ENCODE data around the gene GLYATL3.

The GLYATL3 gene

GRCh38 chr6:49517919-49518318 is 18.2 kb downstream of the GLYATL3 start:
- no peak overlapping the region for H3K14ac ChIP-seq (ENCODE audit: low read length in 2 of 2)
- no peak overlapping the region for H3K18ac ChIP-seq (ENCODE audit: low read depth in 1 of 2, low read length in 2 of 2)
- H3K4me3 ChIP-seq (ENCODE audit: insufficient read depth in 1 of 2, low read depth in 1 of 2, low read length in 2 of 2): no peak overlapping the region
- no peak overlapping the region for H3K4me2 ChIP-seq (ENCODE audit: low read length, poor library complexity, severe bottlenecking)
- H3K4ac ChIP-seq (ENCODE audit: low read depth in 1 of 2, low read length in 2 of 2): no peak overlapping the region
- H3K36me3 ChIP-seq (ENCODE audit: control insufficient read depth in 1 of 2, insufficient read depth in 2 of 2, low read depth in 1 of 2, low read length in 2 of 2): no peaks in the 10 kb centered on the region
- no peaks in the 10 kb centered on the region for H3K9me3 ChIP-seq (ENCODE audit: control insufficient read depth, low read length)
- H3K9ac ChIP-seq (ENCODE audit: low read length): no peak overlapping the region
- H3K23ac ChIP-seq (ENCODE audit: low read length in 2 of 2): no peak overlapping the region
- WGBS: 92% methylated on average over 2 of the region's 2 CpGs
- no peak overlapping the region for H2BK120ac ChIP-seq (ENCODE audit: low read depth, low read length)
- H3K27ac ChIP-seq (ENCODE audit: low read length, poor library complexity, severe bottlenecking): no peak overlapping the region
- no peak overlapping the region for H2BK12ac ChIP-seq (ENCODE audit: low read length in 2 of 2)
- H2BK5ac ChIP-seq (ENCODE audit: low read depth, low read length, poor library complexity, severe bottlenecking): no peak overlapping the region
- DNase-seq: no peak
- H2BK15ac ChIP-seq (ENCODE audit: low read depth, poor library complexity, severe bottlenecking): no peak overlapping the region
- no peak overlapping the region for H2AK5ac ChIP-seq (ENCODE audit: low read length, severe bottlenecking)
- H4K91ac ChIP-seq (ENCODE audit: low read length): no peak overlapping the region
- no peaks in the 10 kb centered on the region for H3K4me1 ChIP-seq (ENCODE audit: control insufficient read depth, insufficient read depth, low read depth, low read length)
- H4K8ac ChIP-seq (ENCODE audit: low read length): no peak overlapping the region
- no peaks in the 10 kb centered on the region for H3K79me1 ChIP-seq (replicated peaks; ENCODE audit: low read length, poor library complexity, severe bottlenecking)
- H2AFZ ChIP-seq (ENCODE audit: low read depth, low read length): no peak overlapping the region
- H3K27me3 ChIP-seq (ENCODE audit: control insufficient read depth in 1 of 2, insufficient read depth in 1 of 2, low read length in 2 of 2): no peaks in the 10 kb centered on the region

GRCh38 chr6:49519660-49520059 is 19.9 kb downstream of the GLYATL3 start:
- Histone ChIP-seq H2BK15ac (ENCODE audit: low read depth, poor library complexity, severe bottlenecking) (no peak overlapping the region), H3K27ac (ENCODE audit: low read length, poor library complexity, severe bottlenecking) (no peak overlapping the region), H4K91ac (ENCODE audit: low read length) (no peak overlapping the region), H3K4me2 (ENCODE audit: low read length, poor library complexity, severe bottlenecking) (no peak overlapping the region), H4K8ac (ENCODE audit: low read length) (no peak overlapping the region), H3K4me1 (ENCODE audit: control insufficient read depth, insufficient read depth, low read depth, low read length) (no peaks in the 10 kb centered on the region), H3K79me1 (replicated peaks; ENCODE audit: low read length, poor library complexity, severe bottlenecking) (no peaks in the 10 kb centered on the region), H3K9me3 (ENCODE audit: control insufficient read depth, low read length) (no peaks in the 10 kb centered on the region), H3K9ac (ENCODE audit: low read length) (no peak overlapping the region), H2BK12ac (ENCODE audit: low read length in 2 of 2) (no peak overlapping the region), H2AK5ac (ENCODE audit: low read length, severe bottlenecking) (no peak overlapping the region), H3K18ac (ENCODE audit: low read depth in 1 of 2, low read length in 2 of 2) (no peak overlapping the region), H2BK120ac (ENCODE audit: low read depth, low read length) (no peak overlapping the region), H3K23ac (ENCODE audit: low read length in 2 of 2) (no peak overlapping the region), H3K4me3 (ENCODE audit: insufficient read depth in 1 of 2, low read depth in 1 of 2, low read length in 2 of 2) (no peak overlapping the region), H3K36me3 (ENCODE audit: control insufficient read depth in 1 of 2, insufficient read depth in 2 of 2, low read depth in 1 of 2, low read length in 2 of 2) (no peaks in the 10 kb centered on the region), H3K4ac (ENCODE audit: low read depth in 1 of 2, low read length in 2 of 2) (no peak overlapping the region), H2BK5ac (ENCODE audit: low read depth, low read length, poor library complexity, severe bottlenecking) (no peak overlapping the region), H2AFZ (ENCODE audit: low read depth, low read length) (no peak overlapping the region), H3K14ac (ENCODE audit: low read length in 2 of 2) (no peak overlapping the region), H3K27me3 (ENCODE audit: control insufficient read depth in 1 of 2, insufficient read depth in 1 of 2, low read length in 2 of 2) (no peaks in the 10 kb centered on the region)
- WGBS: no CpG with 5 or more reads among the region's 1 CpG
- DNase-seq: no peak

- Histone ChIP-seq H3K4me1 (ENCODE audit: control insufficient read depth, insufficient read depth, low read depth, low read length) (no peaks in the 10 kb centered on the region), H3K27me3 (ENCODE audit: control insufficient read depth in 1 of 2, insufficient read depth in 1 of 2, low read length in 2 of 2) (no peaks in the 10 kb centered on the region), H3K14ac (ENCODE audit: low read length in 2 of 2) (no peak overlapping the region), H2BK12ac (ENCODE audit: low read length in 2 of 2) (no peak overlapping the region), H3K4me3 (ENCODE audit: insufficient read depth in 1 of 2, low read depth in 1 of 2, low read length in 2 of 2) (no peak overlapping the region), H2BK15ac (ENCODE audit: low read depth, poor library complexity, severe bottlenecking) (no peak overlapping the region), H2AFZ (ENCODE audit: low read depth, low read length) (no peak overlapping the region), H3K23ac (ENCODE audit: low read length in 2 of 2) (no peak overlapping the region), H3K36me3 (ENCODE audit: control insufficient read depth in 1 of 2, insufficient read depth in 2 of 2, low read depth in 1 of 2, low read length in 2 of 2) (no peaks in the 10 kb centered on the region), H4K8ac (ENCODE audit: low read length) (no peak overlapping the region), H2AK5ac (ENCODE audit: low read length, severe bottlenecking) (no peak overlapping the region), H4K91ac (ENCODE audit: low read length) (no peak overlapping the region), H3K9me3 (ENCODE audit: control insufficient read depth, low read length) (no peaks in the 10 kb centered on the region), H3K27ac (ENCODE audit: low read length, poor library complexity, severe bottlenecking) (no peak overlapping the region), H3K18ac (ENCODE audit: low read depth in 1 of 2, low read length in 2 of 2) (no peak overlapping the region), H3K4ac (ENCODE audit: low read depth in 1 of 2, low read length in 2 of 2) (no peak overlapping the region), H2BK120ac (ENCODE audit: low read depth, low read length) (no peak overlapping the region), H3K9ac (ENCODE audit: low read length) (no peak overlapping the region), H2BK5ac (ENCODE audit: low read depth, low read length, poor library complexity, severe bottlenecking) (no peak overlapping the region), H3K79me1 (replicated peaks; ENCODE audit: low read length, poor library complexity, severe bottlenecking) (no peaks in the 10 kb centered on the region), H3K4me2 (ENCODE audit: low read length, poor library complexity, severe bottlenecking) (no peak overlapping the region)
- DNase-seq: no peak
- WGBS: 86% methylated on average over 7 of the region's 7 CpGs
These were observed 23.2 kb downstream of the GLYATL3 start for GRCh38 chr6:49522710-49523593.

- H3K4ac ChIP-seq (ENCODE audit: low read depth in 1 of 2, low read length in 2 of 2): no peak overlapping the region
- H3K4me2 ChIP-seq (ENCODE audit: low read length, poor library complexity, severe bottlenecking): no peak overlapping the region
- no peaks in the 10 kb centered on the region for H3K4me1 ChIP-seq (ENCODE audit: control insufficient read depth, insufficient read depth, low read depth, low read length)
- no peaks in the 10 kb centered on the region for H3K27me3 ChIP-seq (ENCODE audit: control insufficient read depth in 1 of 2, insufficient read depth in 1 of 2, low read length in 2 of 2)
- no peak for DNase-seq
- H2BK12ac ChIP-seq (ENCODE audit: low read length in 2 of 2): no peak overlapping the region
- no peak overlapping the region for H2AFZ ChIP-seq (ENCODE audit: low read depth, low read length)
- no peaks in the 10 kb centered on the region for H3K36me3 ChIP-seq (ENCODE audit: control insufficient read depth in 1 of 2, insufficient read depth in 2 of 2, low read depth in 1 of 2, low read length in 2 of 2)
- no peak overlapping the region for H4K8ac ChIP-seq (ENCODE audit: low read length)
- H3K23ac ChIP-seq (ENCODE audit: low read length in 2 of 2): no peak overlapping the region
- H2AK5ac ChIP-seq (ENCODE audit: low read length, severe bottlenecking): no peak overlapping the region
- H2BK120ac ChIP-seq (ENCODE audit: low read depth, low read length): no peak overlapping the region
- no peak overlapping the region for H3K9ac ChIP-seq (ENCODE audit: low read length)
- H3K4me3 ChIP-seq (ENCODE audit: insufficient read depth in 1 of 2, low read depth in 1 of 2, low read length in 2 of 2): no peak overlapping the region
- no peak overlapping the region for H4K91ac ChIP-seq (ENCODE audit: low read length)
- no peak overlapping the region for H3K27ac ChIP-seq (ENCODE audit: low read length, poor library complexity, severe bottlenecking)
- no peak overlapping the region for H2BK5ac ChIP-seq (ENCODE audit: low read depth, low read length, poor library complexity, severe bottlenecking)
- H3K14ac ChIP-seq (ENCODE audit: low read length in 2 of 2): no peak overlapping the region
- no peak overlapping the region for H2BK15ac ChIP-seq (ENCODE audit: low read depth, poor library complexity, severe bottlenecking)
- H3K18ac ChIP-seq (ENCODE audit: low read depth in 1 of 2, low read length in 2 of 2): no peak overlapping the region
- H3K79me1 ChIP-seq (replicated peaks; ENCODE audit: low read length, poor library complexity, severe bottlenecking): no peaks in the 10 kb centered on the region
- H3K9me3 ChIP-seq (ENCODE audit: control insufficient read depth, low read length): no peaks in the 10 kb centered on the region
- WGBS: 95% methylated on average over 1 of the region's 1 CpG
These were observed 24.2 kb downstream of the GLYATL3 start for GRCh38 chr6:49523901-49524300.

All from mesenchymal stem cell (in vitro differentiated cells and primary cell).